OCI-LY7 (cell line): Measurements from ENCODE around the gene GOLGA3. TPM values are rescaled to one million over a fixed set of nuclear protein-coding genes. Genes with fewer than 3 reads are reported as not detected.
"Not testable (repeated sequence)": the region's sequence is repeated elsewhere in the genome, so short reads cannot be mapped to it uniquely, and the experiment has no call there.

Source experiments
- BruUV-seq: library from RNA; stranded (reverse); fragments of 400-500 nt; replicated peaks from 2 replicates; lab custom pipeline; 2021; lab: Mats Ljungman, UMichigan
- CTCF ChIA-PET: fragments of 300-600 bp; sonication (Branson Sonifier 250); formaldehyde crosslinking; loops from one replicate; lab custom pipeline; 2022; ENCODE audit warnings: antibody characterized with exemption; ENCODE audit not compliant: unreplicated experiment; lab: Charles Lee
- POLR2A ChIA-PET: fragments of 300-600 bp; sonication (Branson Sonifier 250); formaldehyde crosslinking; loops from one replicate; lab custom pipeline; 2022; ENCODE audit warnings: antibody characterized with exemption; lab: Charles Lee
- DNase-seq: peaks from one replicate; pipeline ENCODE4 v3.0.0-alpha.2; 2015; ENCODE audit warnings: low spot score
- H2AFZ ChIP-seq: fragments of 200-600 bp; sonication (generic), shearing (Covaris generic); 2 replicates; pipeline ENCODE4 v1.6.1; 2014; ENCODE audit warnings: mild to moderate bottlenecking, antibody characterized with exemption, low read length, moderate library complexity
- H3K27ac ChIP-seq: fragments of 200-600 bp; sonication (generic); 2 replicates; pipeline ENCODE4 v1.5.1; 2014; ENCODE audit warnings: mixed run types, low read depth, mild to moderate bottlenecking, moderate library complexity, low read length, inconsistent platforms; ENCODE audit not compliant: poor library complexity, severe bottlenecking
- H3K36me3 ChIP-seq: fragments of 200-600 bp; sonication (generic); 2 replicates; pipeline ENCODE4 v1.6.1; 2014; ENCODE audit warnings: mild to moderate bottlenecking, antibody characterized with exemption, low read length, moderate library complexity, mixed read lengths; ENCODE audit not compliant: insufficient read depth
- H3K4me1 ChIP-seq: fragments of 200-600 bp; sonication (generic); 2 replicates; pipeline ENCODE4 v1.5.1; 2014; ENCODE audit warnings: mild to moderate bottlenecking, low read length; ENCODE audit not compliant: insufficient read depth, poor library complexity, severe bottlenecking
- H3K4me2 ChIP-seq: fragments of 200-600 bp; sonication (generic); 2 replicates; pipeline ENCODE4 v1.6.1; 2014; ENCODE audit warnings: mild to moderate bottlenecking, low read length
- H3K4me3 ChIP-seq: fragments of 200-600 bp; sonication (generic); 2 replicates; pipeline ENCODE4 v1.5.1; 2014; ENCODE audit warnings: mild to moderate bottlenecking, low read depth, low read length; ENCODE audit not compliant: poor library complexity, severe bottlenecking
- H3K79me2 ChIP-seq: fragments of 200-600 bp; sonication (generic); 2 replicates; pipeline ENCODE4 v1.6.1; 2016; ENCODE audit warnings: low read depth, mild to moderate bottlenecking, low read length, moderate library complexity, mixed read lengths; ENCODE audit not compliant: insufficient read depth
- H3K9me2 ChIP-seq: fragments of 200-600 bp; sonication (generic); 2 replicates; pipeline ENCODE4 v1.6.1; 2016; ENCODE audit warnings: mild to moderate bottlenecking, low read length, mixed read lengths; ENCODE audit not compliant: insufficient read depth
- H3K9me3 ChIP-seq: fragments of 200-600 bp; sonication (generic); 2 replicates; pipeline ENCODE4 v1.6.1; 2014; ENCODE audit warnings: mild to moderate bottlenecking, mixed run types, low read length, mixed read lengths
- H4K20me1 ChIP-seq: fragments of 200-600 bp; sonication (generic); 2 replicates; pipeline ENCODE4 v1.6.1; 2014; ENCODE audit warnings: mild to moderate bottlenecking, antibody characterized with exemption, low read length, moderate library complexity, mixed read lengths; ENCODE audit not compliant: insufficient read depth
- EZH2phosphoT487 ChIP-seq: fragments of 200-600 bp; sonication (generic); IDR thresholded peaks from 2 replicates; pipeline ENCODE4 v1.6.1; 2018; ENCODE audit warnings: low read depth, borderline replicate concordance, mild to moderate bottlenecking, mixed run types, antibody characterized with exemption, low read length, moderate library complexity, mixed read lengths
- intact Hi-C: fragments of 100-400 bp; cut with micrococcal nuclease; formaldehyde crosslinking; loops from one replicate; pipeline ENCODE4 v1.10.0; 2022; ENCODE audit not compliant: unreplicated experiment
- total RNA-seq, 2 experiments: library from RNA; depleted of rRNA in 1 of 2; stranded (reverse); fragments of >200 nt in 1 of 2; shearing (Covaris generic) in 1 of 2; gene quantifications; 2 replicates each; pipeline ENCODE4 v1.2.3, GENCODE V29; 2014 to 2022
- TF ChIP-seq, protein P1 (sequence below): fragments of 200-600 bp; sonication (generic); conservative IDR thresholded peaks from 2 replicates; pipeline ENCODE4 v1.5.1; 2014; ENCODE audit warnings: mild to moderate bottlenecking, antibody characterized with exemption, low read length, moderate library complexity, mixed read lengths

The GOLGA3 gene
- total RNA-seq, 2 experiments from 2014 or later = 51.2 to 77.9 TPM

DNA sequence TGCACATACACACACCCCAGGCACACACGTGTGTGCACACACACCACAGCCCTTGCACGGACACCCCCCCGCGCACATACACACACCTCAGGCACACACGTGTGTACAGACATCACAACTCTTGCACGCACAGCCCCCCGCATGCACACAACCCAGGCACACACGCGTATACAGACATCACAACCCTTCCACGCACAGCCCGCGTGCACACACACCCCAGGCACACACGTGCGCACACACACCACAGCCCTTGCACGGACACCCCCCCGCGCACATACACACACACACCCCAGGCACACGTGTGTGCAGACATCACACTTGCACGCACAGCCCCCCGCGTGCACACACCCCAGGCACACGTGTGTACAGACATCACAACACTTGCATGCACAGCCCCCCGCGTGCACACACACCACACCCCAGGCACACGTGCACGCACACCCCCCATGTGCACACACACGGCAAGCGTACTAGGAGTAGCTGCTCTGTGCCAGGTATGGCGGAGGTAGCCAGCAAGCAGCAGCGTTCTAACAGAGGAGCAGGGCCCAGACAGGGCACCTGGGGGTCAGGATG lies 48.8 kb downstream of the GOLGA3 start:
- H4K20me1 ChIP-seq = no peaks in the 10 kb centered on the region
- H3K4me1 ChIP-seq = no peaks in the 10 kb centered on the region
- ChIA-PET POLR2A (no interaction called here), CTCF (no interaction called here)
- H3K4me2 ChIP-seq = no peak overlapping the region
- peaks cover 96% of the 10 kb centered on the region for H3K36me3 ChIP-seq
- H2AFZ ChIP-seq = no peak overlapping the region
- DNase-seq = no peak
- H3K27ac ChIP-seq = no peak overlapping the region
- H3K79me2 ChIP-seq = no peaks in the 10 kb centered on the region
- H3K9me3 ChIP-seq = no peaks in the 10 kb centered on the region
- H3K4me3 ChIP-seq = no peak overlapping the region
- no peak for TF ChIP-seq EZH2phosphoT487
- TF ChIP-seq, protein P1, sequence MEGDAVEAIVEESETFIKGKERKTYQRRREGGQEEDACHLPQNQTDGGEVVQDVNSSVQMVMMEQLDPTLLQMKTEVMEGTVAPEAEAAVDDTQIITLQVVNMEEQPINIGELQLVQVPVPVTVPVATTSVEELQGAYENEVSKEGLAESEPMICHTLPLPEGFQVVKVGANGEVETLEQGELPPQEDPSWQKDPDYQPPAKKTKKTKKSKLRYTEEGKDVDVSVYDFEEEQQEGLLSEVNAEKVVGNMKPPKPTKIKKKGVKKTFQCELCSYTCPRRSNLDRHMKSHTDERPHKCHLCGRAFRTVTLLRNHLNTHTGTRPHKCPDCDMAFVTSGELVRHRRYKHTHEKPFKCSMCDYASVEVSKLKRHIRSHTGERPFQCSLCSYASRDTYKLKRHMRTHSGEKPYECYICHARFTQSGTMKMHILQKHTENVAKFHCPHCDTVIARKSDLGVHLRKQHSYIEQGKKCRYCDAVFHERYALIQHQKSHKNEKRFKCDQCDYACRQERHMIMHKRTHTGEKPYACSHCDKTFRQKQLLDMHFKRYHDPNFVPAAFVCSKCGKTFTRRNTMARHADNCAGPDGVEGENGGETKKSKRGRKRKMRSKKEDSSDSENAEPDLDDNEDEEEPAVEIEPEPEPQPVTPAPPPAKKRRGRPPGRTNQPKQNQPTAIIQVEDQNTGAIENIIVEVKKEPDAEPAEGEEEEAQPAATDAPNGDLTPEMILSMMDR = no peak
- intact Hi-C loops = no loop called here
- BruUV-seq = no TSS peak
- H3K9me2 ChIP-seq = no peaks in the 10 kb centered on the region

DNA sequence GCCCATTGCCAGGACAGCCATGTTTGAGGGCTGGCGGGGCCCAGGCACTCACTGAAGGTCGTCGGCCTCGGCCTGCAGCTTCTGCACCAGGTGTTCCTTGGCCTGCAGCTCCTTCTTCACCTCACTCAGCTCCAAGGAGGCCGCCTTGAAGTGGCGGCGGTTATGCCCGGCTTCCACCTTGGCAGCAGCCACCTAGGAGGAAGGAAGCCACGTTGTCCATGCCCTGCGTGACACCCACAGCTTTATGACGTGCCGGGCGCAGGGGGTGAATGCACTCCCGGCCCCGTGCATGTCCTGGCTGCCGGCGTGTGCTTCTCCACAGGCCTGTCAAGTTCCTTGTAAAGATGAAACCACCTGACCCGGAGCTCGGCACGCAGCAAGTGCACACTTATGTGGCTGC lies 51.1 kb downstream of the GOLGA3 start:
- Histone ChIP-seq H3K27ac (no peak overlapping the region), H4K20me1 (no peaks in the 10 kb centered on the region), H3K9me3 (no peaks in the 10 kb centered on the region), H3K4me3 (no peak overlapping the region), H3K9me2 (no peaks in the 10 kb centered on the region), H3K79me2 (no peaks in the 10 kb centered on the region), H2AFZ (no peak overlapping the region), H3K36me3 (peaks cover 96% of the 10 kb centered on the region), H3K4me2 (no peak overlapping the region), H3K4me1 (peaks cover 7% of the 10 kb centered on the region)
- ChIA-PET POLR2A (no interaction called here), CTCF (no interaction called here)
- TF ChIP-seq, protein P1 = no peak
- TF ChIP-seq EZH2phosphoT487 = no peak
- no peak for DNase-seq
- no TSS peak for BruUV-seq
- intact Hi-C loops = no loop called here

DNA sequence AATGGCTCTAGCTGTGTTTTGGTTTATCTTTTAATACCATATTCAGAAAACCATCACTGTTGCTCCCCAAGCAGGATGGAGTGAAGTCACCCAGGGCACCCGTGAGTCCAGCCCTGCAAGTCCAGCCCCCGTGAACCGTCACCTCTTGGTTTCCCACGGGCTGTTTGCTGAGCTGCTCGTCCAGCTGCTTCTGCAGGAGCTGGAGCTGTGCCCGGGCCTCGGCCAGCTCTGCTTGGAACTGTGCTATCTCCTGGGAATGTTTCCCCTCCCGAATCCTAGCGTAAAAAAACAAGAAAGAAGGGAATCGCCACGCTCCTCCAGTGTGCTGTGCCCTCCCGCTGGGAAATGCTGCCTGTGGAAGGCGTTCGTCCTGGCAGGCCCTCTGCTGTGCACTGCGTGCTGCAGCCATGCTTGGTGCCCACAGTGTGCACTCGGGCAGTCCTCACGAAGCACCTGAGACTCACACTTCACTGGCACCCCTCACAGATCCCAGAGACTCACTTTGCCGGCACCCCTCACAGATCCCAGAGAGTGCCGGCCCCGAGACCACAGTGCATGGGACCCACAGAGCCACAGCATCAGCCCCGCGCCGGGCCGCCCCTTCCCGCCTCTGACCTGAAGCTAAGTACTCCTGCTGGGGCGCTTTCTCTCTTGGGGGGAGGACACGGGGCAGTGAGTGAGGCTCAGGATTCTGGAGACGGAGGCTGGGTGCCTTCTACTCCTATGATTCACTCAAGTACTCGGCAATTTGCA lies 51.7 kb downstream of the GOLGA3 start:
- H3K4me3 ChIP-seq = no peak overlapping the region
- ChIA-PET POLR2A (no interaction called here), CTCF (no interaction called here)
- no peak overlapping the region for H3K27ac ChIP-seq
- H2AFZ ChIP-seq = no peak overlapping the region
- TF ChIP-seq EZH2phosphoT487 = no peak
- TF ChIP-seq, protein P1 = no peak
- H3K9me2 ChIP-seq = no peaks in the 10 kb centered on the region
- peaks cover 13% of the 10 kb centered on the region for H3K4me1 ChIP-seq
- DNase-seq = no peak
- peaks cover 95% of the 10 kb centered on the region for H3K36me3 ChIP-seq
- H4K20me1 ChIP-seq = no peaks in the 10 kb centered on the region
- no peaks in the 10 kb centered on the region for H3K79me2 ChIP-seq
- H3K4me2 ChIP-seq = no peak overlapping the region
- BruUV-seq = no TSS peak
- intact Hi-C loops = no loop called here
- H3K9me3 ChIP-seq = no peaks in the 10 kb centered on the region

DNA sequence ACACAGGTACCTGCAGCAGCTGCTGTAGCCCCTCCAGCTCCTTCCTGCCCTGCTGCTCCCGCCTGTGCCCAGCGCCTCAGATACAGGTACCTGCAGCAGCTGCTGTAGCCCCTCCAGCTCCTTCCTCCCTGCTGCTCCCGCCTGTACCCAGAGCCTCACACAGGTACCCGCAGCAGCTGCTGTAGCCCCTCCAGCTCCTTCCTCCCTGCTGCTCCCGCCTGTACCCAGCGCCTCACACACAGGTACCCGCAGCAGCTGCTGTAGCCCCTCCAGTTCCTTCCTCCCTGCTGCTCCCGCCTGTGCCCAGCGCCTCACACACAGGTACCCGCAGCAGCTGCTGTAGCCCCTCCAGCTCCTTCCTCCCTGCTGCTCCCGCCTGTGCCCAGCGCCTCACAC lies 52.4 kb downstream of the GOLGA3 start:
- H3K4me2 ChIP-seq, CTCF ChIA-PET, H3K27ac ChIP-seq, DNase-seq, POLR2A ChIA-PET, H3K9me3 ChIP-seq, H2AFZ ChIP-seq, H4K20me1 ChIP-seq, BruUV-seq, H3K9me2 ChIP-seq, intact Hi-C loops, H3K4me3 ChIP-seq, H3K79me2 ChIP-seq: not testable (repeated sequence)
- Histone ChIP-seq H3K36me3 (peaks cover 92% of the 10 kb centered on the region), H3K4me1 (peaks cover 20% of the 10 kb centered on the region)
